ENCODE results near the gene DCAF4. TPM values are rescaled to one million over a fixed set of nuclear protein-coding genes. Genes with fewer than 3 reads are reported as not detected.

The DCAF4 gene
- total and polyA plus RNA-seq, 12 donors, result 7.6 to 19.3 (median 15.2) TPM

GRCh38 chr14:72909163-72909562, 17.1 kb upstream of the DCAF4 start:
- TF ChIP-seq POLR2A (IDR thresholded peaks at IDR 0.05), result no peak
- TF ChIP-seq CTCF (IDR thresholded peaks at IDR 0.05), result no peak
- no peaks in the 10 kb centered on the region for H3K9me3 ChIP-seq (replicated peaks in 1 of 3)
- 47 to 58% (median 57%) methylated on average over 5 of the region's 5 CpGs for WGBS, 4 donors
- H3K4me1 ChIP-seq (replicated peaks in 1 of 2), result peaks cover 0 to 13% of the 10 kb centered on the region in 2 donors
- no peaks in the 10 kb centered on the region for H3K36me3 ChIP-seq (replicated peaks in 1 of 2)
- H3K27me3 ChIP-seq, result no peaks in the 10 kb centered on the region
- no peak for DNase-seq
- H3K4me3 ChIP-seq, result no peak overlapping the region
- intact Hi-C loops (cut with DNase I), result no loop called here
- no peak overlapping the region for H3K27ac ChIP-seq

- Histone ChIP-seq H3K4me3 (no peak overlapping the region), H3K27ac (no peak overlapping the region), H3K9me3 (replicated peaks in 1 of 3) (no peaks in the 10 kb centered on the region), H3K27me3 (no peaks in the 10 kb centered on the region), H3K4me1 (replicated peaks in 1 of 2) (peaks cover 0 to 4% of the 10 kb centered on the region in 2 donors), H3K36me3 (replicated peaks in 1 of 2) (no peaks in the 10 kb centered on the region)
- intact Hi-C loops (cut with DNase I), result no loop called here
- DNase-seq, result no peak
- 6 to 20% (median 9%) methylated on average over 2 of the region's 2 CpGs for WGBS, 4 donors
- no peak for TF ChIP-seq CTCF (IDR thresholded peaks at IDR 0.05)
- no peak for TF ChIP-seq POLR2A (IDR thresholded peaks at IDR 0.05)
These were observed 12.5 kb upstream of the DCAF4 start for GRCh38 chr14:72913809-72914208.

DNA sequence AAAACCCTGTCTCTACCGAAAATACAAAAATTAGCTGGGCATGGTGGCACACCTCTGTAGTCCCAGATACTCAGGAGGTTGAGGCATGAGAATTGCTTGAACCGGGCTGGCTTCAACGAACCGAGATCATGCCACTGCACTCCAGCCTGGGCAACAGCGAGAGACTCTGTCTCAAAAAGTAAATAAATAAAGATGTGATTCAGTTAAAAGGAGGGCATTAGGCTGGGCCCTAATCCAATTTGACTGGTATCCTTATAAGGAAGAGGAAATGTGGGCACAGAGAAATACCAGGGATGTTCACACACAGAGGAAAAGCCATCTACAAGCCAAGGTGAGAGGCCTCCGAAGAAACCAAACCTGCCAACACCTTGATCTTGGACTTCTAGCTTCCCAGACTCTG, 10.1 kb upstream of the DCAF4 start:
- Histone ChIP-seq H3K27ac (no peak overlapping the region), H3K9me3 (replicated peaks in 1 of 3) (no peaks in the 10 kb centered on the region), H3K4me1 (replicated peaks in 1 of 2) (peaks cover 0 to 4% of the 10 kb centered on the region in 2 donors), H3K4me3 (no peak overlapping the region), H3K36me3 (replicated peaks in 1 of 2) (no peaks in the 10 kb centered on the region), H3K27me3 (no peaks in the 10 kb centered on the region)
- 59 to 63% (median 62%) methylated on average over 6 of the region's 6 CpGs for WGBS, 4 donors
- no peak for TF ChIP-seq POLR2A (IDR thresholded peaks at IDR 0.05)
- TF ChIP-seq CTCF (IDR thresholded peaks at IDR 0.05), result no peak
- DNase-seq, result peak in 1 of 7 donors; percentile 24
- intact Hi-C loops (cut with DNase I), result no loop called here

GRCh38 chr14:72917094-72917802, 9.0 kb upstream of the DCAF4 start:
- Histone ChIP-seq H3K27me3 (no peaks in the 10 kb centered on the region), H3K4me3 (no peak overlapping the region), H3K4me1 (replicated peaks in 1 of 2) (peaks cover 0 to 4% of the 10 kb centered on the region in 2 donors), H3K36me3 (replicated peaks in 1 of 2) (no peaks in the 10 kb centered on the region), H3K9me3 (replicated peaks in 1 of 3) (no peaks in the 10 kb centered on the region), H3K27ac (no peak overlapping the region)
- TF ChIP-seq POLR2A (IDR thresholded peaks at IDR 0.05) (no peak), CTCF (IDR thresholded peaks at IDR 0.05) (no peak)
- WGBS, 4 donors, result 62 to 67% (median 63%) methylated on average over 8 to 9 of the region's 9 CpGs
- intact Hi-C loops (cut with DNase I), result no loop called here
- DNase-seq, result peak in 1 of 7 donors; percentile 47

All from adrenal gland (tissue), 12 donors.